Kidney epithelial cell (primary cell): ENCODE measurements around the gene ARHGAP5. TPM values are rescaled to one million over a fixed set of nuclear protein-coding genes. Genes with fewer than 3 reads are reported as not detected.

Source experiments
- DNase-seq: peaks from one replicate; pipeline ENCODE4 v3.0.0-alpha.2; 2010; ENCODE audit warnings: low read depth
- H3K27me3 ChIP-seq: 2 replicates; pipeline ENCODE4 v1.6.0; 2011; ENCODE audit warnings: low read length; ENCODE audit not compliant: control insufficient read depth, insufficient read depth
- H3K36me3 ChIP-seq: 2 replicates; pipeline ENCODE4 v1.5.1; 2011; ENCODE audit warnings: low read length; ENCODE audit not compliant: control insufficient read depth, insufficient read depth
- H3K4me3 ChIP-seq: 2 replicates; pipeline ENCODE4 v1.5.1; 2011; ENCODE audit warnings: low read depth, mild to moderate bottlenecking, control low read depth, low read length
- total RNA-seq: library from RNA; depleted of rRNA; stranded (reverse); fragments of >200 nt; gene quantifications from 2 replicates; pipeline ENCODE4 v1.2.3, GENCODE V29; 2015
- TF ChIP-seq, protein P1 (sequence below): IDR thresholded peaks from 2 replicates; pipeline ENCODE4 v1.5.1; 2011; ENCODE audit warnings: mild to moderate bottlenecking, moderate library complexity, low read length, control low read depth, inconsistent platforms; ENCODE audit not compliant: insufficient read depth, poor library complexity, severe bottlenecking

Gene ARHGAP5
- total RNA-seq, 1 donor from 2014 or later = 86.3 TPM

GRCh38 chr14:32043624-32044023, 33.5 kb upstream of the ARHGAP5 start:
- DNase-seq = no peak
- TF ChIP-seq, protein P1, sequence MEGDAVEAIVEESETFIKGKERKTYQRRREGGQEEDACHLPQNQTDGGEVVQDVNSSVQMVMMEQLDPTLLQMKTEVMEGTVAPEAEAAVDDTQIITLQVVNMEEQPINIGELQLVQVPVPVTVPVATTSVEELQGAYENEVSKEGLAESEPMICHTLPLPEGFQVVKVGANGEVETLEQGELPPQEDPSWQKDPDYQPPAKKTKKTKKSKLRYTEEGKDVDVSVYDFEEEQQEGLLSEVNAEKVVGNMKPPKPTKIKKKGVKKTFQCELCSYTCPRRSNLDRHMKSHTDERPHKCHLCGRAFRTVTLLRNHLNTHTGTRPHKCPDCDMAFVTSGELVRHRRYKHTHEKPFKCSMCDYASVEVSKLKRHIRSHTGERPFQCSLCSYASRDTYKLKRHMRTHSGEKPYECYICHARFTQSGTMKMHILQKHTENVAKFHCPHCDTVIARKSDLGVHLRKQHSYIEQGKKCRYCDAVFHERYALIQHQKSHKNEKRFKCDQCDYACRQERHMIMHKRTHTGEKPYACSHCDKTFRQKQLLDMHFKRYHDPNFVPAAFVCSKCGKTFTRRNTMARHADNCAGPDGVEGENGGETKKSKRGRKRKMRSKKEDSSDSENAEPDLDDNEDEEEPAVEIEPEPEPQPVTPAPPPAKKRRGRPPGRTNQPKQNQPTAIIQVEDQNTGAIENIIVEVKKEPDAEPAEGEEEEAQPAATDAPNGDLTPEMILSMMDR = no peak
- Histone ChIP-seq H3K27me3 (no peaks in the 10 kb centered on the region), H3K36me3 (no peaks in the 10 kb centered on the region), H3K4me3 (no peak overlapping the region)

DNA sequence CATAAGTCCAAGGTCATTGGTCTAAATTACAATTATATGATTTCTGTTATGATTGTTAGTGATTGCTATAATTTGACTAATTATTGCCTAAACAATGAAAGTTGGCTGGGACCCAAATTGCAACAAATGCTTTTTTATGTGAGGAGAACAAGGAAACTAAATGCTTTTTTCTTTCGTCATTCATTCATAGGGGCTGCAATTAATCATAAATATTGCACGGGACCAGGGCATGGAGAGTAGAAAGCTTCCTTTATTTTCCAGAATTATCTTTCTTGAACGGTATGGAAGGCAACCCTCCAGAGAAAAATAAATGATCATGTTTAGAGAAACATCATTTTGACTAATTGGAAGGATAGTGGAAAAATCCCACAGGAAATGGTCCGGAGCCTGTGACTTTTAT, 32.6 kb upstream of the ARHGAP5 start:
- no peak overlapping the region for H3K4me3 ChIP-seq
- TF ChIP-seq, protein P1 = no peak
- DNase-seq = no peak
- H3K27me3 ChIP-seq = no peaks in the 10 kb centered on the region
- no peaks in the 10 kb centered on the region for H3K36me3 ChIP-seq

GRCh38 chr14:32047791-32048190, 29.3 kb upstream of the ARHGAP5 start:
- TF ChIP-seq, protein P1 = no peak
- Histone ChIP-seq H3K27me3 (no peaks in the 10 kb centered on the region), H3K36me3 (no peaks in the 10 kb centered on the region), H3K4me3 (no peak overlapping the region)
- no peak for DNase-seq

- DNase-seq = no peak
- TF ChIP-seq, protein P1 = no peak
- no peak overlapping the region for H3K4me3 ChIP-seq
- H3K27me3 ChIP-seq = no peaks in the 10 kb centered on the region
- H3K36me3 ChIP-seq = no peaks in the 10 kb centered on the region
Observed at GRCh38 chr14:32049361-32050088, 27.6 kb upstream of the ARHGAP5 start.

DNA sequence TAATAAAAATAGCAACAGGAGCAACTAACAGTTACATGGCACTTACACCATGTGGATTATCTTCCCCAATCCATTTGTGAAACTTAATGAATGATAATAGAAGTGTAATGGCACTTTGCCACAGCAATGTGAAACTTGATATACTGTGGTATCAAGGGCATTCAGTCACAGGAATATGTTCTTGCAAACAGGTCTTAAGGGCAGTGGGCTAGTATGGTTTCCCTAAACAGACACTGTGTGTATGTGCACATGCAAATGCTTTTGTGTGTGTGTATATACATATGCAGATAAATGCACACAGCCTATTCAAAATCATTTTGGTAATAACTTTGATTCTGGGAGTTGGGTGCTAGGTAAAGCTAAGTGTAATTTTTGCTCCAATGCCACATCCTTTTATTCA, 26.2 kb upstream of the ARHGAP5 start:
- no peaks in the 10 kb centered on the region for H3K36me3 ChIP-seq
- no peak overlapping the region for H3K4me3 ChIP-seq
- H3K27me3 ChIP-seq = no peaks in the 10 kb centered on the region
- no peak for DNase-seq
- TF ChIP-seq, protein P1 = no peak

- DNase-seq = no peak
- H3K36me3 ChIP-seq = no peaks in the 10 kb centered on the region
- TF ChIP-seq, protein P1 = no peak
Observed at GRCh38 chr14:32054536-32054935, 22.6 kb upstream of the ARHGAP5 start.

More at GRCh38 chr14:32054536-32054935, 22.6 kb upstream of the ARHGAP5 start:
- no peaks in the 10 kb centered on the region for H3K27me3 ChIP-seq
- no peak overlapping the region for H3K4me3 ChIP-seq
